ENCODE measurements around the gene OR1L8.
"Not testable (repeated sequence)": the region's sequence is repeated elsewhere in the genome, so short reads cannot be mapped to it uniquely, and the experiment has no call there.

OR1L8 gene

DNA sequence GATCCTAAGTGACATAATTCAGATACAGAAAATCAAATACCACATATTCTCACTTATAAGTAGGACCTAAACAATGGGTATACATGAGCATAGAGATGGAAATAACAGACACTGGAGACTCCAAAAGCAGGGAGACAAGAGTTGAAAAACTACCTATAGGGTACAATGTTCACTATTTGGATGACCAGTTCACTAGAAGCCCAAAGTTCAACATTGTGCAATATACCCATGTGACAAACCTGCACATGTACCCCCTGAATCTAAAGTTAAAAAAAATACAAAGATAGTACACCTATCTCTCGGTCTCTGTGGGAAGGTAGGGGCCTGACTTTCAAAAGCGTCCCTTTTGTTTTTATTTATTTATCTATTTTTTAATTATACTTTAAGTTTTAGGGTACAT lies 44.4 kb downstream of the OR1L8 start:
- Mint-ChIP-seq H3K36me3 (ENCODE audit: low read depth) (no peaks in the 10 kb centered on the region), H3K9me3 (no peaks in the 10 kb centered on the region), H3K4me1 (no peaks in the 10 kb centered on the region), H3K4me3 (no peak overlapping the region), H3K27ac (no peak overlapping the region), H3K27me3 (peaks cover 4% of the 10 kb centered on the region)
- ATAC-seq, result no peak
- DNase-seq, result no peak

DNA sequence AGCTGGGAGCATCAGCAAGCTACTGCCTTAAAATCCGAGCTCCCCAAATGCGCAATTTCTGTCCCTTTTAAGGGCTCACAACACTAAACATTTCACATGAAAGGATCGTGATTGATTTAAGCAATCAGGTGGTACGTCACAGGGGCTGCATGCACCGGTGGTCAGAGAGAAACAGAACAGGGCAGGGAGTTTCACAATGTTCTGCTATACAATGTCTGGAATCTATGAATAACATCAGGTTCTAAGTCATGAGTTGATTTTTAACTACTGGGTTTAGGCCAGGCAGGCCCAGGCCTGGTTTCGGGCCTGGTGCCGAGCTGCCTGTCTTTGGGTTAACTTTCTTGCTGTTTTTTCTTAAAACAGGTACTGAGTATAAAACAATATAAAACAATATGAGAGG lies 46.1 kb downstream of the OR1L8 start:
- not testable (repeated sequence) for H3K27me3 Mint-ChIP-seq; H3K9me3 Mint-ChIP-seq; H3K4me3 Mint-ChIP-seq; H3K27ac Mint-ChIP-seq; H3K4me1 Mint-ChIP-seq; ATAC-seq; DNase-seq; H3K36me3 Mint-ChIP-seq (ENCODE audit: low read depth)

DNA sequence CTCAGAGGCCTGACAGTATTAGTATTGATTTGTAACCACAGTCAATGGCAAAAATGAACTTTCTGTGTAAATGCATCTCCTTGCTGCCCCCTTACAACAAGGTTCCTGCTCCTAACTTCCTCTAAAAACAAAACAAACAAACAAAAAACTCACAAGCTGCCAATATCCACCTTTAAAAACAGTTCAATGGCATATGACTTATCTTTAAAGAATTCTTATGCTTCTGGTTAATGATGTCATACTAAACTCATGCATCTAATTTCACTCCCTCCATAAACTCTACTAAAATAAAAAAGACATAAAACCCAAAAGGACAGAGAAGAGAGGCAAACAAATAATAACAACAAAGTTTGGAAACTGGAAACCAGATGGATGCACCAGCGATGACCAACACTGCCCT lies 47.0 kb downstream of the OR1L8 start:
- no peak for DNase-seq
- ATAC-seq, result no peak
- Mint-ChIP-seq H3K4me3 (no peak overlapping the region), H3K27me3 (peaks cover 4% of the 10 kb centered on the region), H3K36me3 (ENCODE audit: low read depth) (no peaks in the 10 kb centered on the region), H3K4me1 (no peaks in the 10 kb centered on the region), H3K9me3 (no peaks in the 10 kb centered on the region), H3K27ac (no peak overlapping the region)

DNA sequence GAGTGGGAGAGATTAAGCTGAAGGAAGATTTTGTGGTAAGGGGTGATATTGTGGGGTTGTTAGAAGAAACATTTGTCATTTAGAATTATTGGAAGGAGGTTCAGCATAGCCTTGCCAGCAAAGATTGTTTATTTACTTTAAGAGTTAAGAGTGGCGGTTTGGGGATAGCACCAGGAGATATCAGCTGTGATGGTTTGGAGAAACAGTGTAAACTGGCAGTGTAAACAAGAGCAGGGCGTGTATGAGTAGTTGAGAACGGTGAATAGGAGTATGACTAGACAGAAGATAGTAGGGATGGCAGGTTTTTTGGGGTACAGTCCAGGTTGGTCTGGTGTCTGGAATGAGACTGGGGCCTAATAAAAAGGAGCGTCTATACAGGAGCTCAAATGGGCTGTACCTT lies 52.0 kb downstream of the OR1L8 start:
- DNase-seq; H3K27ac Mint-ChIP-seq; ATAC-seq; H3K4me1 Mint-ChIP-seq; H3K4me3 Mint-ChIP-seq; H3K9me3 Mint-ChIP-seq; H3K36me3 Mint-ChIP-seq (ENCODE audit: low read depth); H3K27me3 Mint-ChIP-seq: not testable (repeated sequence)

DNA sequence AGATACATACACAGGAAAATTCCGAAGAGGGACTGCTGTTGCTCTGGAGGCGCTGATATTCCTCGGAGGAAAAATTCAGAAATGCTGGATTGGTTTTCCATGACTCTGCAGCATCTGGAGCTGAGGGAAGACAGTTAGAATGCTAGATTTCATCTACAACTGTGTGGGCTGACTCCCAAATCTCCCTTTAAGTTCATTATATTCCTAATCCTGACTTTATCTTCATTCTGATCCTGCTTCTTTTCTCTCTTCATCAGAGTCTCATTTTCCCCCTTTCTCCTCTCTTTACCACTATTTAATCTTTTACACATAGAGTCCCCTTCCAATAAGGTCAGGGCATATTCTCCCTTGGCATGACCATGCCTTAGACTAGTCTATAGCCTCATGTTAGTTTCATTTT lies 56.0 kb downstream of the OR1L8 start, which contains the start of gene OR1N1:
Gene OR1N1 (minus strand): TSS at position 101 of the 400 bp plus-strand sequence. CDS start 0 bp downstream, at position 101.
- no peak for DNase-seq
- Mint-ChIP-seq H3K4me1 (peaks cover 9% of the 10 kb centered on the region), H3K27me3 (peaks cover 13% of the 10 kb centered on the region), H3K4me3 (no peak within 1 kb of the TSS), H3K9me3 (no peaks in the 10 kb centered on the region), H3K36me3 (ENCODE audit: low read depth) (no peaks in the 10 kb centered on the region), H3K27ac (peak within 1 kb of the TSS; percentile 36)
- ATAC-seq, result no peak

DNA sequence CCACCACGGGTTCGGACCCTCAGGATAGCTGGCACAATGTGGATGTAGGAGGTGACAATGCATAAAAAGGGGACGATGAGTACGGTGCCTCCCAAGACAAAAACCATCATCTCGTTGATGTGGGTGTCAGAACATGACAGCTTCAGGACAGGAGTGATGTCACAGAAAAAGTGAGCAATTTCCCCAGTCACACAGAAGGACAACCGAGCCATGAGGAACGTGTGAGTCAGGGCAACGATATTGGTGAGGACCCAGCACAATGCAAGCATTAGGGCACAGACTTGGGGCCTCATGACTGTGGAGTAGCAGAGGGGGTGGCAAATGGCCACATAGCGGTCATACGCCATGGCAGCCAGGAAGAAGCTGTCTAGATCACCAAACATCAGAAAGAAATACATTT lies 56.6 kb downstream of the OR1L8 start:
- peaks cover 9% of the 10 kb centered on the region for H3K4me1 Mint-ChIP-seq
- H3K4me3 Mint-ChIP-seq, result no peak overlapping the region
- no peaks in the 10 kb centered on the region for H3K36me3 Mint-ChIP-seq (ENCODE audit: low read depth)
- peak overlapping the region; percentile 36 for H3K27ac Mint-ChIP-seq
- no peaks in the 10 kb centered on the region for H3K9me3 Mint-ChIP-seq
- DNase-seq, result peak; percentile 13
- H3K27me3 Mint-ChIP-seq, result peaks cover 13% of the 10 kb centered on the region
- peak; percentile 90 for ATAC-seq

DNA sequence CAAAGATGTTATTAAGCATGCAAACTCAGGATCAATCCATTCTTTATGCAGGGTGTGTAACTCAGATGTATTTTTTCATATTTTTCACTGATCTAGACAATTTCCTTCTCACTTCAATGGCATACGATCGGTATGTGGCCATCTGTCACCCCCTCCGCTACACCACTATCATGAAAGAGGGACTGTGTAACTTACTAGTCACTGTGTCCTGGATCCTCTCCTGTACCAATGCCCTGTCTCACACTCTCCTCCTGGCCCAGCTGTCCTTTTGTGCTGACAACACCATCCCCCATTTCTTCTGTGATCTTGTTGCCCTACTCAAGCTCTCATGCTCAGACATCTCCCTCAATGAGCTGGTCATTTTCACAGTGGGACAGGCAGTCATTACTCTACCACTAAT lies 63.8 kb downstream of the OR1L8 start:
- peaks cover 19% of the 10 kb centered on the region for H3K27me3 Mint-ChIP-seq
- ATAC-seq, result no peak

DNA sequence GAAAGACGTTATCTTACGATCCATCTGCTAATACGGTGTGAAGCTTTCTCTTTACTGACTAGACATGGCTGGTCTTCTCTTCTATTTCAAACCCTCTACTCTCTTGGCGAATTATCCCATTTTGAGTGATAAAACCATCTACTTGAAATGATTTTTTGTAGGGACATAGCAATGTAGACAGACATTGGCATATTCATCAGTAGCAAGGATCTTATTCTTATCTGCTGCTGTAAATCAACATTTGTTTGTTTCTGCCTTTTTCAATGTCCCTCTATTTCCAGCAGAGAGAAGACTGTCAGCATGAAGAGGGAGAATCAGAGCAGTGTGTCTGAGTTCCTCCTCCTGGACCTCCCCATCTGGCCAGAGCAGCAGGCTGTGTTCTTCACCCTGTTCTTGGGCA lies 64.3 kb downstream of the OR1L8 start, which contains the start of gene OR1J4:
Gene OR1J4 (plus strand): TSS at position 301 of the 400 bp plus-strand sequence. CDS start 0 bp downstream, at position 301.
- no peaks in the 10 kb centered on the region for H3K4me1 Mint-ChIP-seq
- H3K4me3 Mint-ChIP-seq, result no peak within 1 kb of the TSS
- DNase-seq, result no peak
- no peak for ATAC-seq
- H3K27me3 Mint-ChIP-seq, result peaks cover 21% of the 10 kb centered on the region
- no peak within 1 kb of the TSS for H3K27ac Mint-ChIP-seq
- H3K36me3 Mint-ChIP-seq (ENCODE audit: low read depth), result no peaks in the 10 kb centered on the region
- no peaks in the 10 kb centered on the region for H3K9me3 Mint-ChIP-seq

More for the DNA sequence above, 63.8 kb downstream of the OR1L8 start:
- no peak overlapping the region for H3K4me3 Mint-ChIP-seq
- DNase-seq, result no peak
- no peak overlapping the region for H3K27ac Mint-ChIP-seq
- no peaks in the 10 kb centered on the region for H3K4me1 Mint-ChIP-seq
- H3K36me3 Mint-ChIP-seq (ENCODE audit: low read depth), result no peaks in the 10 kb centered on the region
- no peaks in the 10 kb centered on the region for H3K9me3 Mint-ChIP-seq

DNA sequence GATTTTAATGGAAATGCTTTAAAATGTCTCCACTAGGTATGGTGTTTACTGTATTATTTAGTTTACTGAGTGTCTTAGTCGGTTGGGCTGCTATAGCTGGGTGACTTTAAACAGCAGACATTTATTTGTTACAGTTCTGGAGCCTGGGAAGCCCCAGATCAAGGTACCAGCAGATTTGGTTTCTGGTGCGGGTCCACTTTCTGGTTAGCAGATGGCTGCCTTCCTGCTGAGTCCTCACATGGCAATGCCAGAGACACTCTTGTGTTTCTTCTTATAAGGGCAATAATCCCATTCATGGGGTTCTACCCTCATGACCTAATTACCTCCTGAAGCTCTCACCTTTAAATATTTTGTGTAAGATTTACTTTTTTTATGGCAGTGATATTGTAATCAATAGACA lies 65.0 kb downstream of the OR1L8 start:
- no peaks in the 10 kb centered on the region for H3K36me3 Mint-ChIP-seq (ENCODE audit: low read depth)
- peaks cover 19% of the 10 kb centered on the region for H3K27me3 Mint-ChIP-seq
- ATAC-seq, result no peak
- no peak for DNase-seq
- H3K27ac Mint-ChIP-seq, result no peak overlapping the region
- no peaks in the 10 kb centered on the region for H3K4me1 Mint-ChIP-seq
- H3K9me3 Mint-ChIP-seq, result no peaks in the 10 kb centered on the region
- H3K4me3 Mint-ChIP-seq, result no peak overlapping the region
